ENCODE measurements around the gene ARFRP1. TPM values are rescaled to one million over a fixed set of nuclear protein-coding genes. Genes with fewer than 3 reads are reported as not detected.
"Not testable (repeated sequence)": the region's sequence is repeated elsewhere in the genome, so short reads cannot be mapped to it uniquely, and the experiment has no call there.

ARFRP1 gene
- total RNA-seq, 1 experiment from 2014 or later = 74.0 TPM

DNA sequence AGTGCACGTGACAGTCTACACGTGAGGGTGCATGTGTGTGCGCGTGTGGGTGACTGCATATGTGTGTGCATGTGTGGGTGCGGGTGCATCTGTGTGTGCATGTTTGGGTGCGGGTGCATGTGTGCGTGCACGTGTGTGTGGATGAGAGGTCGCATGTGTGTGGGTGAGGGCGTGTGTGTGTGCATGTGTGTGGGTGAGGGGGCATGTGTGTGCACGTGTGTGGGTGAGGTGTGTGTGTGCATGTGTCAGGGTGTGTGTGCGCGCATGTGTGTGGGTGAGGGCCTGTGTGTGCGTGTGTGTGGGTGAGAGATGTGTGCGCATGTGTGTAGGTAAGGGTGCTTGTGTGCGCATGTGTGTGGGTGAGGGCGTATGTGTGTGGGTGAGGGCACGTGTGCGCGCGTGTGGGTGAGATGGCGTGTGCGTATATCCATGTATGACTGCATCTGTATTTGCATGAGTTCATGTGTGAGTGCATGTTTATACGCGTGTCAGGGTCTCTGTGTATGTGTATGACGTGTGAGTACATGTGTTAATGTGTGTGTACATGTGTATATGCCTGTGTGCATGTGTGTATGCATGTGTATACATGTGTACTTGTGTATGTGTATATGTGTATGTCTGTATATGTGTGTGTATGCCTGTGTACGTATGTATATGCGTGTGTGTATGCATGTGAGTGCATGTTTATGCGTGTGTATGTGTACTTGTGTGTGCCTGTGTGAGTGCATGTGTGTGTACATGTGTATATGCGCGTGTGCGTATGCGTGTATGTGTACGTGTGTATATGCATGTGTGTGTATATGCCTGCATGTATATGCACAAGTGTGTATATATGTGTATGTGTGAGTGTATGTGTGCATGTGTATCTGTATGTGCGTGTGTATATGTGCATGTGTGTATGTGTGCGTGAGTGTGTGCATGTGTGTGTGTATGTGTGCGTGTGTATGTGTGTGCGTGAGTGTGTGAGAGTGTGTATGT lies 24.6 kb upstream of the ARFRP1 start:
- no peak for DNase-seq
- H3K9me3 Mint-ChIP-seq (ENCODE audit: low read depth, unreplicated experiment) = no peaks in the 10 kb centered on the region
- TF ChIP-seq, protein P1, sequence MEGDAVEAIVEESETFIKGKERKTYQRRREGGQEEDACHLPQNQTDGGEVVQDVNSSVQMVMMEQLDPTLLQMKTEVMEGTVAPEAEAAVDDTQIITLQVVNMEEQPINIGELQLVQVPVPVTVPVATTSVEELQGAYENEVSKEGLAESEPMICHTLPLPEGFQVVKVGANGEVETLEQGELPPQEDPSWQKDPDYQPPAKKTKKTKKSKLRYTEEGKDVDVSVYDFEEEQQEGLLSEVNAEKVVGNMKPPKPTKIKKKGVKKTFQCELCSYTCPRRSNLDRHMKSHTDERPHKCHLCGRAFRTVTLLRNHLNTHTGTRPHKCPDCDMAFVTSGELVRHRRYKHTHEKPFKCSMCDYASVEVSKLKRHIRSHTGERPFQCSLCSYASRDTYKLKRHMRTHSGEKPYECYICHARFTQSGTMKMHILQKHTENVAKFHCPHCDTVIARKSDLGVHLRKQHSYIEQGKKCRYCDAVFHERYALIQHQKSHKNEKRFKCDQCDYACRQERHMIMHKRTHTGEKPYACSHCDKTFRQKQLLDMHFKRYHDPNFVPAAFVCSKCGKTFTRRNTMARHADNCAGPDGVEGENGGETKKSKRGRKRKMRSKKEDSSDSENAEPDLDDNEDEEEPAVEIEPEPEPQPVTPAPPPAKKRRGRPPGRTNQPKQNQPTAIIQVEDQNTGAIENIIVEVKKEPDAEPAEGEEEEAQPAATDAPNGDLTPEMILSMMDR (IDR thresholded peaks at IDR 0.05; ENCODE audit: unreplicated experiment) = no peak
- no peaks in the 10 kb centered on the region for H3K4me1 Mint-ChIP-seq (ENCODE audit: low read depth, unreplicated experiment)
- intact Hi-C loops (cut with micrococcal nuclease; ENCODE audit: unreplicated experiment) = no loop called here
- peaks cover 40% of the 10 kb centered on the region for H3K36me3 Mint-ChIP-seq (ENCODE audit: insufficient read depth, unreplicated experiment)
- BruUV-seq (replicated peaks) = no TSS peak
- no peak overlapping the region for H3K27ac Mint-ChIP-seq (ENCODE audit: unreplicated experiment)
- H3K4me3 Mint-ChIP-seq (ENCODE audit: low read depth, unreplicated experiment) = no peak overlapping the region
- CTCF ChIA-PET = no interaction called here
- H3K27me3 Mint-ChIP-seq (ENCODE audit: unreplicated experiment) = no peaks in the 10 kb centered on the region

GRCh38 chr20:63731410-63731809 lies 23.6 kb upstream of the ARFRP1 start:
- DNase-seq = no peak
- H3K9me3 Mint-ChIP-seq (ENCODE audit: low read depth, unreplicated experiment) = no peaks in the 10 kb centered on the region
- TF ChIP-seq, protein P1 (IDR thresholded peaks at IDR 0.05; ENCODE audit: unreplicated experiment) = no peak
- BruUV-seq (replicated peaks) = no TSS peak
- H3K27me3 Mint-ChIP-seq (ENCODE audit: unreplicated experiment) = no peaks in the 10 kb centered on the region
- intact Hi-C loops (cut with micrococcal nuclease; ENCODE audit: unreplicated experiment) = no loop called here
- no peak overlapping the region for H3K27ac Mint-ChIP-seq (ENCODE audit: unreplicated experiment)
- CTCF ChIA-PET = interaction anchor here (0.5 to 0.6 kb wide), 2 partner anchors 10 to 588 kb away, joined by 3 to 5 read pairs; no protein-coding TSS in a partner anchor
- peaks cover 37% of the 10 kb centered on the region for H3K36me3 Mint-ChIP-seq (ENCODE audit: insufficient read depth, unreplicated experiment)
- H3K4me3 Mint-ChIP-seq (ENCODE audit: low read depth, unreplicated experiment) = no peak overlapping the region
- no peaks in the 10 kb centered on the region for H3K4me1 Mint-ChIP-seq (ENCODE audit: low read depth, unreplicated experiment)

GRCh38 chr20:63730189-63730733 lies 22.5 kb upstream of the ARFRP1 start:
- intact Hi-C loops (cut with micrococcal nuclease; ENCODE audit: unreplicated experiment); H3K27ac Mint-ChIP-seq (ENCODE audit: unreplicated experiment); BruUV-seq (replicated peaks); H3K27me3 Mint-ChIP-seq (ENCODE audit: unreplicated experiment); H3K9me3 Mint-ChIP-seq (ENCODE audit: low read depth, unreplicated experiment); DNase-seq; CTCF ChIA-PET; H3K4me3 Mint-ChIP-seq (ENCODE audit: low read depth, unreplicated experiment); H3K4me1 Mint-ChIP-seq (ENCODE audit: low read depth, unreplicated experiment): not testable (repeated sequence)
- peaks cover 36% of the 10 kb centered on the region for H3K36me3 Mint-ChIP-seq (ENCODE audit: insufficient read depth, unreplicated experiment)

GRCh38 chr20:63722967-63723622 lies 15.3 kb upstream of the ARFRP1 start:
- H3K9me3 Mint-ChIP-seq (ENCODE audit: low read depth, unreplicated experiment); H3K27ac Mint-ChIP-seq (ENCODE audit: unreplicated experiment); BruUV-seq (replicated peaks); intact Hi-C loops (cut with micrococcal nuclease; ENCODE audit: unreplicated experiment); H3K4me3 Mint-ChIP-seq (ENCODE audit: low read depth, unreplicated experiment); H3K4me1 Mint-ChIP-seq (ENCODE audit: low read depth, unreplicated experiment); DNase-seq; H3K27me3 Mint-ChIP-seq (ENCODE audit: unreplicated experiment); CTCF ChIA-PET: not testable (repeated sequence)
- peaks cover 76% of the 10 kb centered on the region for H3K36me3 Mint-ChIP-seq (ENCODE audit: insufficient read depth, unreplicated experiment)

DNA sequence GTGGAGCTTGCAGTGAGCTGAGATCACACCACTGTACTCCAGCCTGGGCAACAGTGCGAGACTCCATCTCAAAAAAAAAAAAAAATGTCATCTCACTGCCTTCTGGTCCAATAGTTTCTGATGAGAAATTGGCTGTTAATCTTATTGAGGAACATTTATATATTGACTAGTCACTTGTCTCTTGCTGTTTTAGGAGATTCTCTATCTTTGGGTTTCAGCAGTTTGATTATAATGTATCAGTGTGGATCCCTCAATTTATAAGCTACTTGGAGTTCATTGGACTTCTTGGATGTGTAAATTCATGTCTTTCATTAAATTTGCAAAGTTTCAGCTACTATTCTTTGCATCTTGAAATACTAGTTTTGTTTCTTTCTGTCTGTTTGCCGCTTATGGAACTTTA lies 11.2 kb upstream of the ARFRP1 start:
- Mint-ChIP-seq H3K27me3 (ENCODE audit: unreplicated experiment) (no peaks in the 10 kb centered on the region), H3K9me3 (ENCODE audit: low read depth, unreplicated experiment) (peaks cover 8% of the 10 kb centered on the region), H3K4me1 (ENCODE audit: low read depth, unreplicated experiment) (no peaks in the 10 kb centered on the region), H3K4me3 (ENCODE audit: low read depth, unreplicated experiment) (no peak overlapping the region), H3K27ac (ENCODE audit: unreplicated experiment) (peak overlapping the region; percentile 3), H3K36me3 (ENCODE audit: insufficient read depth, unreplicated experiment) (peaks cover 85% of the 10 kb centered on the region)
- no TSS peak for BruUV-seq (replicated peaks)
- no peak for DNase-seq
- TF ChIP-seq, protein P1 (IDR thresholded peaks at IDR 0.05; ENCODE audit: unreplicated experiment) = no peak
- intact Hi-C loops (cut with micrococcal nuclease; ENCODE audit: unreplicated experiment) = loop anchor here (10.0 kb wide), 1 partner anchor 146 kb away; the partner anchor contains the start of genes ABHD16B and TPD52L2
- CTCF ChIA-PET = interaction anchor here (0.7 to 1.4 kb wide), 2 partner anchors 11 to 30 kb away, joined by 6 to 9 read pairs; partner anchors contain the start of genes ARFRP1 and ZGPAT
